ENCODE results near the gene BCL7C. TPM values are rescaled to one million over a fixed set of nuclear protein-coding genes. Genes with fewer than 3 reads are reported as not detected.

BCL7C gene
- total and polyA plus RNA-seq, 2 of the 13 experiments (the other 11 are each of a cell fraction or from before 2014, with no cell fraction given) = 17.7 to 33.8 TPM

- TF ChIP-seq, protein P1, sequence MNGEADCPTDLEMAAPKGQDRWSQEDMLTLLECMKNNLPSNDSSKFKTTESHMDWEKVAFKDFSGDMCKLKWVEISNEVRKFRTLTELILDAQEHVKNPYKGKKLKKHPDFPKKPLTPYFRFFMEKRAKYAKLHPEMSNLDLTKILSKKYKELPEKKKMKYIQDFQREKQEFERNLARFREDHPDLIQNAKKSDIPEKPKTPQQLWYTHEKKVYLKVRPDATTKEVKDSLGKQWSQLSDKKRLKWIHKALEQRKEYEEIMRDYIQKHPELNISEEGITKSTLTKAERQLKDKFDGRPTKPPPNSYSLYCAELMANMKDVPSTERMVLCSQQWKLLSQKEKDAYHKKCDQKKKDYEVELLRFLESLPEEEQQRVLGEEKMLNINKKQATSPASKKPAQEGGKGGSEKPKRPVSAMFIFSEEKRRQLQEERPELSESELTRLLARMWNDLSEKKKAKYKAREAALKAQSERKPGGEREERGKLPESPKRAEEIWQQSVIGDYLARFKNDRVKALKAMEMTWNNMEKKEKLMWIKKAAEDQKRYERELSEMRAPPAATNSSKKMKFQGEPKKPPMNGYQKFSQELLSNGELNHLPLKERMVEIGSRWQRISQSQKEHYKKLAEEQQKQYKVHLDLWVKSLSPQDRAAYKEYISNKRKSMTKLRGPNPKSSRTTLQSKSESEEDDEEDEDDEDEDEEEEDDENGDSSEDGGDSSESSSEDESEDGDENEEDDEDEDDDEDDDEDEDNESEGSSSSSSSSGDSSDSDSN (CRISPR knock-in tag; IDR thresholded peaks at IDR 0.05) = peak; percentile 50; the same call in 1 of the 2 replicates
- TF ChIP-seq ZNF260 (CRISPR knock-in tag; IDR thresholded peaks at IDR 0.05; ENCODE audit: borderline replicate concordance, low read depth) = no peak
- peak in 1 of 2 experiments; percentile 64; a peak in 2 of 4 replicates for TF ChIP-seq KLF16 (CRISPR knock-in tag; IDR thresholded peaks at IDR 0.05)
- TF ChIP-seq KLF12 (CRISPR knock-in tag; IDR thresholded peaks at IDR 0.05; ENCODE audit: borderline replicate concordance) = 0 out of 2 replicates have a peak, but pooled peaks have one; percentile 13
- TF ChIP-seq CCAR2 (optimal IDR thresholded peaks at IDR 0.05; ENCODE audit: low read depth, low read length) = peak; percentile 30
- TF ChIP-seq FOXJ3 (CRISPR knock-in tag; IDR thresholded peaks at IDR 0.05; ENCODE audit: borderline replicate concordance) = no peak
- no peak for TF ChIP-seq TBL1XR1 (IDR thresholded peaks at IDR 0.05; ENCODE audit: borderline replicate concordance, low read length, partially characterized antibody)
- TF ChIP-seq, protein P2, sequence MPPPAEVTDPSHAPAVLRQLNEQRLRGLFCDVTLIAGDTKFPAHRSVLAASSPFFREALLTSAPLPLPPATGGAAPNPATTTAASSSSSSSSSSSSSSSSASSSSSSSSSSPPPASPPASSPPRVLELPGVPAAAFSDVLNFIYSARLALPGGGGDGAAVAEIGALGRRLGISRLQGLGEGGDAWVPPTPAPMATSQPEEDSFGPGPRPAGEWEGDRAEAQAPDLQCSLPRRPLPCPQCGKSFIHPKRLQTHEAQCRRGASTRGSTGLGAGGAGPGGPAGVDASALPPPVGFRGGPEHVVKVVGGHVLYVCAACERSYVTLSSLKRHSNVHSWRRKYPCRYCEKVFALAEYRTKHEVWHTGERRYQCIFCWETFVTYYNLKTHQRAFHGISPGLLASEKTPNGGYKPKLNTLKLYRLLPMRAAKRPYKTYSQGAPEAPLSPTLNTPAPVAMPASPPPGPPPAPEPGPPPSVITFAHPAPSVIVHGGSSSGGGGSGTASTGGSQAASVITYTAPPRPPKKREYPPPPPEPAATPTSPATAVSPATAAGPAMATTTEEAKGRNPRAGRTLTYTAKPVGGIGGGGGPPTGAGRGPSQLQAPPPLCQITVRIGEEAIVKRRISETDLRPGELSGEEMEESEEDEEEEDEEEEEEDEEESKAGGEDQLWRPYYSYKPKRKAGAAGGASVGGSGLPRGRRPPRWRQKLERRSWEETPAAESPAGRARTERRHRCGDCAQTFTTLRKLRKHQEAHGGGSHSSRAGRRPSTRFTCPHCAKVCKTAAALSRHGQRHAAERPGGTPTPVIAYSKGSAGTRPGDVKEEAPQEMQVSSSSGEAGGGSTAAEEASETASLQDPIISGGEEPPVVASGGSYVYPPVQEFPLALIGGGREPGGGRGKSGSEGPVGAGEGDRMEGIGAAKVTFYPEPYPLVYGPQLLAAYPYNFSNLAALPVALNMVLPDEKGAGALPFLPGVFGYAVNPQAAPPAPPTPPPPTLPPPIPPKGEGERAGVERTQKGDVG (CRISPR knock-in tag; IDR thresholded peaks at IDR 0.05; ENCODE audit: borderline replicate concordance) = peak; percentile 82; the same call in 1 of the 2 replicates
- TF ChIP-seq KDM2A (CRISPR knock-in tag; IDR thresholded peaks at IDR 0.05; ENCODE audit: borderline replicate concordance, low read depth) = peak; percentile 77
- no peak for TF ChIP-seq ZNF282 (IDR thresholded peaks at IDR 0.05; ENCODE audit: partially characterized antibody)
- peak; percentile 97; the same call in 1 of the 2 replicates for TF ChIP-seq ZBTB38 (CRISPR knock-in tag; IDR thresholded peaks at IDR 0.05)
- TF ChIP-seq, protein P3, sequence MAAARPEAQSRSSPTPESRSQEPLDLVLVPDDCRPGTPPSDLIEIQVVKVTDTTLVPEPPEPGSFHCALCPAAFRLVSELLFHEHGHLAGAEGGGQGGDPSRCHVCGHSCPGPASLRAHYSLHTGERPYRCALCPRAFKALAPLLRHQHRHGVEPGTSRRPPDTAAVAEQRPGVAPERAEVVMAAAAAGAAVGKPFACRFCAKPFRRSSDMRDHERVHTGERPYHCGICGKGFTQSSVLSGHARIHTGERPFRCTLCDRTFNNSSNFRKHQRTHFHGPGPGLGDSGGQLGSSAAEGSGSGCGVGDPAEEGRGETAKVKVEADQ (CRISPR knock-in tag; IDR thresholded peaks at IDR 0.05; ENCODE audit: borderline replicate concordance) = no peak
- TF ChIP-seq ATF2 (CRISPR knock-in tag; IDR thresholded peaks at IDR 0.05) = peak; percentile 46; the same call in 1 of the 2 replicates
- TF ChIP-seq, protein P4, sequence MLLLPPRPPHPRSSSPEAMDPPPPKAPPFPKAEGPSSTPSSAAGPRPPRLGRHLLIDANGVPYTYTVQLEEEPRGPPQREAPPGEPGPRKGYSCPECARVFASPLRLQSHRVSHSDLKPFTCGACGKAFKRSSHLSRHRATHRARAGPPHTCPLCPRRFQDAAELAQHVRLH (CRISPR knock-in tag; IDR thresholded peaks at IDR 0.05; ENCODE audit: borderline replicate concordance, low read depth) = peak; percentile 55; the same call in 1 of the 2 replicates
- 0 out of 2 replicates have a peak, but pooled peaks have one; percentile 66 for TF ChIP-seq SMAD1 (CRISPR knock-in tag; IDR thresholded peaks at IDR 0.05; ENCODE audit: borderline replicate concordance, low read depth)
- TF ChIP-seq, protein P5, sequence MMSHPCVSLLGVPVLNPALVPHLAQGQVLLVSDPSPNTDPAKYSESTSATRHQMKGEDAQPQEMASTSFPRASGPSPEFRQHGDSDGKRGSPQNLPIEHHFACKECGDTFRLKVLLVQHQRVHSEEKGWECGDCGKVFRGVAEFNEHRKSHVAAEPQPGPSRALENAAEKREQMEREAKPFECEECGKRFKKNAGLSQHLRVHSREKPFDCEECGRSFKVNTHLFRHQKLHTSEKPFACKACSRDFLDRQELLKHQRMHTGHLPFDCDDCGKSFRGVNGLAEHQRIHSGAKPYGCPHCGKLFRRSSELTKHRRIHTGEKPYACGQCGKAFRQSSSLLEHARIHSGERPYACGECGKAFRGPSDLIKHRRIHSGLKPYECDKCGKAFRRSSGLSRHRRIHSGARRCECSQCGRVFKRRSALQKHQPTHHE (CRISPR knock-in tag; IDR thresholded peaks at IDR 0.05; ENCODE audit: borderline replicate concordance) = peak; percentile 12; the same call in 1 of the 2 replicates
- peak; percentile 92 for TF ChIP-seq JARID2 (CRISPR knock-in tag; IDR thresholded peaks at IDR 0.05; ENCODE audit: insufficient replicate concordance)
These were observed 28.0 kb upstream of the BCL7C start (continued) for GRCh38 chr16:30921748-30922419.

Data from HepG2 (cell line).